H1 (cell line): ENCODE data around the gene WEE1. TPM values are rescaled to one million over a fixed set of nuclear protein-coding genes. Genes with fewer than 3 reads are reported as not detected.

Source experiments
- CBX8 ChIP-seq: fragments of 300-800, 300-1000 bp; sonication (generic); IDR thresholded peaks from 2 replicates; pipeline ENCODE4 v1.7.1; 2016; ENCODE audit warnings: low read depth, low read length, borderline replicate concordance
- CEBPB ChIP-seq: IDR thresholded peaks from 2 replicates; pipeline ENCODE4 v1.6.1; 2012; ENCODE audit warnings: low read depth, low read length
- CHD7 ChIP-seq: fragments of 300-600 bp; sonication (generic); IDR thresholded peaks from 2 replicates; pipeline ENCODE4 v1.7.1; 2012; ENCODE audit warnings: low read length, moderate library complexity, mild to moderate bottlenecking, inconsistent platforms; ENCODE audit not compliant: insufficient replicate concordance
- CTBP2 ChIP-seq: IDR thresholded peaks from 2 replicates; pipeline ENCODE4 v1.7.0; 2011; ENCODE audit warnings: borderline replicate concordance, mild to moderate bottlenecking, moderate library complexity, mixed read lengths, low read length; ENCODE audit not compliant: insufficient read depth, insufficient read length
- HDAC2 ChIP-seq, 2 experiments: fragments of 300-600 bp in 1 of 2; sonication (generic) in 1 of 2; IDR thresholded peaks; 2 replicates each; pipeline ENCODE4 v1.6.1; 2011 to 2012; ENCODE audit warnings: low read depth in 2 of 2, low read length in 2 of 2, mild to moderate bottlenecking in 2 of 2, moderate library complexity in 2 of 2, borderline replicate concordance in 1 of 2, inconsistent platforms in 1 of 2
- RNF2 ChIP-seq: fragments of 200-900, 300-1000 bp; sonication (generic); IDR thresholded peaks from 2 replicates; pipeline ENCODE4 v1.7.1; 2016; ENCODE audit warnings: borderline replicate concordance, low read depth, mild to moderate bottlenecking, antibody characterized with exemption, low read length; ENCODE audit not compliant: poor library complexity, severe bottlenecking; ENCODE audit errors: missing control alignments
- SP4 ChIP-seq: IDR thresholded peaks from 2 replicates; pipeline ENCODE4 v1.6.1; 2012; ENCODE audit warnings: low read length, inconsistent platforms
- USF2 ChIP-seq: IDR thresholded peaks from 2 replicates; pipeline ENCODE4 v1.6.1; 2011; ENCODE audit warnings: low read length, improper control_type of control experiment
- polyA plus RNA-seq, 7 experiments: library from polyadenylated mRNA; depleted of rRNA in 3 of 7; stranded (reverse) in 5 of 7; unstranded in 2 of 7; fragments of >200 nt in 5 of 7; fragments of 200-250 nt in 2 of 7; gene quantifications; 1 replicate in 5 of 7; 2 replicates in 1 of 7; 4 replicates in 1 of 7; pipeline versions ENCODE4 v1.2.1 to v1.2.3, GENCODE V29; 2011 to 2013; ENCODE audit warnings: missing spikeins in 2 of 7, mixed read lengths in 2 of 7
- total RNA-seq: library from RNA; stranded (reverse); fragmentation: NEBNext Ultra II Directional; extraction: Animal tissue kit (Norgen Biotek cat#: 25700); gene quantifications from 2 replicates; pipeline ENCODE4 v1.2.1, GENCODE V29; 2021

WEE1 gene
- total and polyA plus RNA-seq, 2 of the 8 experiments (the other 6 are each of a cell fraction or from before 2014, with no cell fraction given): 40.8 to 120 TPM

- peak; percentile 37 for TF ChIP-seq CHD7
- TF ChIP-seq USF2: no peak
- no peak for TF ChIP-seq CBX8
- TF ChIP-seq RNF2: no peak
- TF ChIP-seq SP4: no peak
- no peak for TF ChIP-seq CEBPB
- no peak for TF ChIP-seq HDAC2 (IDR thresholded peaks at IDR 0.05; ENCODE audit: borderline replicate concordance in 1 of 2, low read depth in 2 of 2, low read length in 2 of 2)
- TF ChIP-seq CTBP2: no peak
These were observed 7.5 kb upstream of the WEE1 start (continued) for GRCh38 chr11:9565822-9566560.
